SK-N-MC (cell line): ENCODE measurements around the gene IMP3.

Source experiments
- EZH2 ChIP-seq: fragments of 200-600 bp; sonication (generic); IDR thresholded peaks from one replicate; pipeline ENCODE4 v1.6.1; 2017; ENCODE audit warnings: antibody characterized with exemption
- FOXP2 ChIP-seq: optimal IDR thresholded peaks from 2 replicates; pipeline ENCODE3; 2011; ENCODE audit warnings: mild to moderate bottlenecking, moderate library complexity; ENCODE audit not compliant: insufficient read depth; ENCODE audit errors: extremely low read length, control extremely low read depth
- POLR2AphosphoS5 ChIP-seq: IDR thresholded peaks from 2 replicates; pipeline ENCODE4 v1.6.1; 2012; ENCODE audit warnings: mild to moderate bottlenecking, low read depth, low read length, borderline replicate concordance

DNA sequence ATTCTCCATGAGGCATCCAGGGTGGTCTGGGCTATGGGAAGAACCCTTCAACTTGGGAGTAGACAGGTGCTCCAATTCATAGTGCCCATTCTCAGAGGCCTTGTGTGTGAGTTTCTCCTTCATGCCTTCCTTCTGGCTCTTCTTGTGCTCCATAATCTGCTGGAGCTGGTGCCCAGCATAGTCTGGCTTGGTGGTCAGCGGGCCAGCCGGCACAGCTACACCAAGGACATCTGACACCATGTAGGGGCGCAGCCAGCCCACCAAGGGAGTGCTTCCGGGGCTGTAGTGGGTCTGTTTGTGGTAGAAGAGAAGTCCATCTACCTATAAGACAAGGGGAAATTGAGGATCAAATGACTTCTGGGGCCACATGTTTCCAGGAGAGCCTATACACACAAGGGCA lies 41.7 kb downstream of the IMP3 start:
- no peak for TF ChIP-seq POLR2AphosphoS5
- TF ChIP-seq EZH2: no peak
- no peak for TF ChIP-seq FOXP2
